HCT116 (cell line): ENCODE data around the gene HADH. TPM values are rescaled to one million over a fixed set of nuclear protein-coding genes. Genes with fewer than 3 reads are reported as not detected.

Experiments used
- ATAC-seq: fragments of 200-7000 bp; cut with Tn5 transposase; 2 replicates; pipeline ENCODE4 v1.9.1; 2020; ENCODE audit warnings: mild to moderate bottlenecking, moderate library complexity
- BruUV-seq: library from RNA; stranded (reverse); fragments of 400-500 nt; replicated peaks from 2 replicates; lab custom pipeline; 2021; lab: Mats Ljungman, UMichigan
- CTCF ChIA-PET: fragments of 300-600 bp; sonication (Branson Sonifier 250); formaldehyde crosslinking; loops from one replicate; lab custom pipeline; 2021; ENCODE audit warnings: antibody characterized with exemption; lab: Charles Lee
- POLR2A ChIA-PET: fragments of 300-600, 350-600 bp; sonication (Branson Sonifier 250); formaldehyde crosslinking; loops from one replicate; lab custom pipeline; 2021; ENCODE audit warnings: antibody characterized with exemption; lab: Charles Lee
- RAD21 ChIA-PET, 2 experiments: fragments of 300-600 bp; sonication (Branson Sonifier 250); formaldehyde crosslinking; loops; one replicate each; lab custom pipeline; 2023; ENCODE audit warnings: low total read pairs in 2 of 2; ENCODE audit not compliant: uncharacterized antibody in 2 of 2, unreplicated experiment in 2 of 2, low non-redundant PET in 1 of 2; lab: Charles Lee
- DNase-seq: peaks from one replicate; pipeline ENCODE4 v3.0.0-alpha.2; 2010; ENCODE audit warnings: low read depth, low spot score
- H2AFZ ChIP-seq: fragments of 200-600 bp; shearing (Covaris generic), sonication (generic); 2 replicates; pipeline ENCODE4 v1.6.1; 2017; ENCODE audit warnings: low read depth, mixed run types, mixed read lengths, antibody characterized with exemption, low read length; ENCODE audit not compliant: poor library complexity, severe bottlenecking
- H3K27ac ChIP-seq: 2 replicates; pipeline ENCODE4 v1.5.1; 2012; ENCODE audit warnings: low read depth, low read length
- H3K27me3 ChIP-seq: fragments of 200-600 bp; sonication (generic); 2 replicates; pipeline ENCODE4 v1.6.1; 2016; ENCODE audit warnings: mixed run types, low read length, mixed read lengths; ENCODE audit not compliant: insufficient read depth
- H3K36me3 ChIP-seq, 2 experiments: fragments of 200-500 bp in 1 of 2; fragments of 200-600 bp in 1 of 2; sonication (Bioruptor generic) in 1 of 2; sonication (generic) in 1 of 2; 2 replicates each; pipeline versions ENCODE4 v1.5.1 to v1.6.1; 2014 to 2016; ENCODE audit warnings: low read length in 2 of 2, inconsistent platforms in 1 of 2, mixed read lengths in 1 of 2, mixed run types in 1 of 2; ENCODE audit not compliant: insufficient read depth in 2 of 2, control insufficient read depth in 1 of 2
- H3K4me1 ChIP-seq, 2 experiments: fragments of 200-600 bp in 1 of 2; sonication (generic) in 1 of 2; 2 replicates each; pipeline versions ENCODE4 v1.5.1 to v1.6.1; 2012 to 2017; ENCODE audit warnings: low read length in 2 of 2, inconsistent platforms in 1 of 2, mild to moderate bottlenecking in 1 of 2, mixed read lengths in 1 of 2, mixed run types in 1 of 2, moderate library complexity in 1 of 2; ENCODE audit not compliant: insufficient read depth in 2 of 2, control insufficient read depth in 1 of 2
- H3K4me2 ChIP-seq: fragments of 200-600 bp; sonication (generic); 2 replicates; pipeline ENCODE4 v1.6.1; 2017; ENCODE audit warnings: mixed run types, low read length, mixed read lengths
- H3K4me3 ChIP-seq, 2 experiments: fragments of 200-600 bp in 1 of 2; sonication (generic) in 1 of 2; replicated peaks in 1 of 2; 2 replicates each; pipeline ENCODE4 v1.5.1; 2011 to 2016; ENCODE audit warnings: low read length in 2 of 2, control low read depth in 1 of 2, low read depth in 1 of 2, mild to moderate bottlenecking in 1 of 2, mixed read lengths in 1 of 2, mixed run types in 1 of 2
- H3K79me2 ChIP-seq: fragments of 200-600 bp; sonication (generic); 2 replicates; pipeline ENCODE4 v1.6.1; 2017; ENCODE audit warnings: mild to moderate bottlenecking, mixed run types, low read length, moderate library complexity, mixed read lengths; ENCODE audit not compliant: insufficient read depth
- H3K9ac ChIP-seq: fragments of 200-600 bp; sonication (generic); 2 replicates; pipeline ENCODE4 v1.6.1; 2016; ENCODE audit warnings: low read length, mixed read lengths
- H3K9me2 ChIP-seq: fragments of 200-600 bp; sonication (generic), shearing (Covaris generic); 2 replicates; pipeline ENCODE4 v1.6.1; 2017; ENCODE audit warnings: mixed run types, mild to moderate bottlenecking, moderate library complexity; ENCODE audit not compliant: insufficient read depth
- H3K9me3 ChIP-seq, 2 experiments: fragments of 200-500 bp in 1 of 2; fragments of 200-600 bp in 1 of 2; sonication (Bioruptor generic) in 1 of 2; sonication (generic) in 1 of 2; 2 replicates each; pipeline ENCODE4 v1.6.1; 2014 to 2017; ENCODE audit warnings: low read length in 2 of 2, mixed read lengths in 2 of 2, inconsistent platforms in 1 of 2, low read depth in 1 of 2, mild to moderate bottlenecking in 1 of 2, mixed run types in 1 of 2, moderate library complexity in 1 of 2; ENCODE audit not compliant: control insufficient read depth in 1 of 2, insufficient read depth in 1 of 2
- H4K20me1 ChIP-seq: fragments of 200-600 bp; sonication (generic), shearing (Covaris generic); 2 replicates; pipeline ENCODE4 v1.6.1; 2017; ENCODE audit warnings: mixed run types, mild to moderate bottlenecking, moderate library complexity; ENCODE audit not compliant: insufficient read depth
- CTCF ChIP-seq, 3 experiments: fragments of 200-600 bp in 1 of 3; sonication (generic) in 1 of 3; IDR thresholded peaks in 2 of 3; conservative IDR thresholded peaks in 1 of 3; 2 replicates each; pipeline ENCODE4 v1.5.1; 2012 to 2017; ENCODE audit warnings: low read depth in 2 of 3, low read length in 2 of 3, antibody characterized with exemption in 1 of 3, borderline replicate concordance in 1 of 3, control low read depth in 1 of 3, mild to moderate bottlenecking in 1 of 3, mixed read lengths in 1 of 3, mixed run types in 1 of 3, moderate library complexity in 1 of 3; ENCODE audit not compliant: insufficient read depth in 1 of 3
- EZH2phosphoT487 ChIP-seq: fragments of 200-600 bp; IDR thresholded peaks from 2 replicates; pipeline ENCODE4 v1.6.1; 2018; ENCODE audit warnings: antibody characterized with exemption, borderline replicate concordance
- FOSL1 ChIP-seq: IDR thresholded peaks from 2 replicates; pipeline ENCODE4 v1.6.1; 2012; ENCODE audit warnings: low read depth
- MAX ChIP-seq: IDR thresholded peaks from 2 replicates; pipeline ENCODE4 v1.6.1; 2012
- POLR2A ChIP-seq: IDR thresholded peaks from 2 replicates; pipeline ENCODE4 v1.7.0; 2011; ENCODE audit warnings: borderline replicate concordance; ENCODE audit not compliant: insufficient read depth, insufficient read length; ENCODE audit errors: extremely low read depth
- SRF ChIP-seq: IDR thresholded peaks from 2 replicates; pipeline ENCODE4 v1.6.1; 2012; ENCODE audit warnings: low read depth
- YY1 ChIP-seq: IDR thresholded peaks from 2 replicates; pipeline ENCODE4 v1.6.1; 2011; ENCODE audit warnings: low read length, low read depth, moderate library complexity, mild to moderate bottlenecking; ENCODE audit not compliant: insufficient replicate concordance; ENCODE audit errors: extremely low read depth
- ZBTB33 ChIP-seq: IDR thresholded peaks from 2 replicates; pipeline ENCODE4 v1.6.1; 2011; ENCODE audit warnings: mild to moderate bottlenecking, low read length, moderate library complexity; ENCODE audit not compliant: insufficient replicate concordance; ENCODE audit errors: extremely low read depth
- ZFX ChIP-seq: fragments of 450-650 bp; IDR thresholded peaks from 2 replicates; pipeline ENCODE4 v1.6.1; 2017
- ZNF274 ChIP-seq: fragments of 200-500 bp; sonication (Bioruptor generic); IDR thresholded peaks from 2 replicates; pipeline ENCODE4 v1.6.1; 2014; ENCODE audit warnings: mild to moderate bottlenecking, low read depth, low read length, inconsistent platforms
- intact Hi-C: fragments of 100-400 bp; cut with micrococcal nuclease; formaldehyde crosslinking; loops from 2 replicates; pipeline ENCODE4 v1.10.0; 2022
- total RNA-seq: library from RNA; stranded (reverse); gene quantifications from one replicate; pipeline ENCODE4 v1.2.1, GENCODE V29; 2021; ENCODE audit not compliant: unreplicated experiment

Gene HADH
- total RNA-seq, 1 experiment from 2014 or later = 30.2 TPM

GRCh38 chr4:108034565-108034964, 44.9 kb downstream of the HADH start:
- H3K4me2 ChIP-seq = no peak overlapping the region

GRCh38 chr4:108035691-108036090, 46.0 kb downstream of the HADH start:
- ChIA-PET POLR2A (no interaction called here), RAD21 (no interaction called here), CTCF (interaction anchor here (1.3 kb wide), 1 partner anchor 17 kb away, joined by 6 read pairs; no protein-coding TSS in a partner anchor)
- no peaks in the 10 kb centered on the region for H3K9me2 ChIP-seq
- H3K27ac ChIP-seq = no peak overlapping the region
- no peaks in the 10 kb centered on the region for H3K27me3 ChIP-seq
- intact Hi-C loops = no loop called here
- H3K36me3 ChIP-seq = 0 out of 4 replicates have a peak, but pooled peaks cover 0 to 4% of the 10 kb centered on the region in 2 experiments
- no peak overlapping the region for H2AFZ ChIP-seq
- H4K20me1 ChIP-seq = no peaks in the 10 kb centered on the region
- ATAC-seq (no peak), DNase-seq (no peak)
- no TSS peak for BruUV-seq
- H3K4me1 ChIP-seq = no peaks in the 10 kb centered on the region
- no peaks in the 10 kb centered on the region for H3K79me2 ChIP-seq
- no peaks in the 10 kb centered on the region for H3K9me3 ChIP-seq
- H3K4me3 ChIP-seq = no peak overlapping the region
- H3K4me2 ChIP-seq = no peak overlapping the region
- no peak overlapping the region for H3K9ac ChIP-seq
- TF ChIP-seq ZNF274 (no peak), EZH2phosphoT487 (no peak), CTCF (IDR thresholded peaks at IDR 0.05 in 2 of 3, conservative IDR thresholded peaks at IDR 0.05 in 1 of 3; ENCODE audit: borderline replicate concordance in 1 of 3, insufficient read depth in 1 of 3, low read depth in 2 of 3, low read length in 2 of 3) (no peak), FOSL1 (no peak), SRF (no peak), MAX (no peak), POLR2A (no peak)

More at GRCh38 chr4:108034565-108034964, 44.9 kb downstream of the HADH start:
- no peak for ATAC-seq
- H3K9ac ChIP-seq = no peak overlapping the region
- H3K4me3 ChIP-seq = no peak overlapping the region
- no peaks in the 10 kb centered on the region for H3K27me3 ChIP-seq
- H2AFZ ChIP-seq = no peak overlapping the region
- TF ChIP-seq YY1 (no peak), ZBTB33 (no peak), SRF (no peak), EZH2phosphoT487 (no peak), ZFX (no peak)
- TF ChIP-seq, all 23 proteins: peak for 0
- DNase-seq = no peak
- no peaks in the 10 kb centered on the region for H3K9me2 ChIP-seq
- no peaks in the 10 kb centered on the region for H3K4me1 ChIP-seq
- no peaks in the 10 kb centered on the region for H4K20me1 ChIP-seq
- no peaks in the 10 kb centered on the region for H3K79me2 ChIP-seq
- BruUV-seq = no TSS peak
- no peaks in the 10 kb centered on the region for H3K9me3 ChIP-seq
- H3K36me3 ChIP-seq = 0 out of 4 replicates have a peak, but pooled peaks cover 0 to 4% of the 10 kb centered on the region in 2 experiments
- ChIA-PET POLR2A (no interaction called here), CTCF (interaction anchor here (1.3 kb wide), 1 partner anchor 16 kb away, joined by 6 read pairs; no protein-coding TSS in a partner anchor), RAD21 (no interaction called here)
- H3K27ac ChIP-seq = no peak overlapping the region
- intact Hi-C loops = no loop called here
